ENCODE measurements around the gene PTPRN2.

Gene PTPRN2

DNA sequence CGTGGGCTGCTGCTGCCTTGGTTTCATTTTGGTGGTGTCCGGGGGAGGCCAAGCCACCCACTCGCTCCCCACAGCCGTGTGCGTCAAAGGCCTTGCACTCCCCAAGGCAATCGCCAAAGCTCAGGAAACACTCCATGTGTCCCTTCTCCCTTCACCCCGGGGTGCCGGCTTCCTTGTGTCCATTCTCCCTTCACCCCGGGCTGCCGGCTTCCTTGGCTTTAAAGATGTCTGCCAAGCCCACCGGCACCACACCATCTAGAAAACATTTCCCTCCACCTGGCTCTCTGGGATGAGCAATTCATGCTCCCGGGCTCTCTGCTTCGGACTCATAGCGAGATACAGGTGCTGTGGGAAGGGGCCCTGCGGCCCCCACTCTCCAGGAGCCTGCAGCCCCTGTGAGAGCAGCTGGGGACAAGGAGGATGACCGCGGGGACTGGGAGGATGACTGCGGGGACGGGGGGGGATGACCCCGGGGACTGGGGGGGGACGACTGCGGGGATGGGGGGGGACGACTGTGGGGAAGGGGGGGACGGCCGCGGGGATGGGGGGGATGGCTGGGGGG is 928.7 kb downstream of the PTPRN2 start:
- no peak overlapping the region for H3K4me3 ChIP-seq (ENCODE audit: low read depth, low read length)

DNA sequence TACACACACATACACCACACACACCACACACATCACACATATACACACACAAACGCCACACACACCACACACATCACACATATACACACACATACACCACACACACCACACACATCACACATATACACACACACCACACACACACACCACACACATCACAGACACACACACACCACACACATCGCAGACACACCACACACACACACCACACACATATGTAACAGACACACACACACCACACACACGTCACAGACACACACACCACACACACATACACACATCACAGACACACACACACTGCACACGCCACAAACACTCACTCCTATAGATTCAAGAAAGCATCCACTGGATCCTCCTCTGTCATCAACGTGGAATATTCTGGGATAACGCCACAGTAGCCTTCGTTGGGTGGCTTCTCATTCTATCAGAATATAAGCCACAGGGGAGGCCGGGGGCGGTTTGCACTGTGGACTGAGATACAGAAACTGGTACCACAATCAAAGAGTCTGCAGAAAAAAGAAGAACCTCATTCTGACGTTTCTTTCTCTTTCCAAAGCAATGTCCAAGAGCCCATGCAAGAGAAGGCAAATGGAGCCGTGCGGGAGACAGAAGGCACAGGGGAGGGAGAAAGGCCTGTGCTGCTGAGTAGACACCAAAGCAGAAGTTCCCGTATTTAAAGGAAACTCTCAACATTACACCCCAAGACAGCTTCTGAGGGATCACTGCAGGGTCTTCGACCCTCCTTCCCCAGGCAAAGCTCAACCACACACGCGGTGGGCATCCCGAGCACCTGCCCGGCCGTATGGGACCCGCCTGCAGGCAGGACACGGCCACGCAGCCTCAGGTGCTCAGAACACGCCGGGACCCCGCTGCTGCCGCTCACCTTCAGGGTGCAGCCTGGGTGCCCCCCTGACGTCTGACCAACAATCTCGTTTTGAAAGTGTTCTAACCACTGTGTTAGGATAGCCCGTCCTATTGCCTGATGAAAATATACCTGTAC is 929.6 kb downstream of the PTPRN2 start:
- no peak overlapping the region for H3K4me3 ChIP-seq (ENCODE audit: low read depth, low read length)

DNA sequence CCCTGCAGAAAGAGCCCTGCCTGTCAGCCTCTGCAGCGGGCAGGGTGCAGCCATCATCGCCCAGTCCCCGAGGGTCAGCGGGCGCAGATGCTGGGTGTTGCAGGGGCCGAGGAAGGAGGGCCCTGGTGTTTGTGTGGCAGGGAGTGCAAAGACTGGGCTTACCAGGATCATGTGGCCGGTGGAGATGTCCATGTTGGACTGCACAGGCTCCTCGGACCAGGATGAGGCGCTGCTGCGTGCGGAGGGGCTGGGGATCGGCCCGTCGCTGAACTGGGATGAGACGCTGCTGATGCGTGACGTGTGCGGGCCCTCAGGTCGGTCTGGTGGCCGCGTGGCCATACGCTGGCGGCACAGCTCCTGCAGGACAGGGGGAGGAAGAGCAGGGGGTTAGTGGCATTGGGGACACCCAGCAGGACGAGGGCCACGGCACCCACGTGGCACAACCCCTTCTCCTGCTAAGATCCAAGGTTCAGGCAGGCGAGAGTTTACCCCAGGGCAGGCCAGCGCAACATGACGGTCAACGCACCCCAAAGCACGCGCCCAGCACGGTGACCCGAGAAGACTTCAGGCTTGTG is 931.3 kb downstream of the PTPRN2 start:
- no peak overlapping the region for H3K4me3 ChIP-seq (ENCODE audit: low read depth, low read length)

DNA sequence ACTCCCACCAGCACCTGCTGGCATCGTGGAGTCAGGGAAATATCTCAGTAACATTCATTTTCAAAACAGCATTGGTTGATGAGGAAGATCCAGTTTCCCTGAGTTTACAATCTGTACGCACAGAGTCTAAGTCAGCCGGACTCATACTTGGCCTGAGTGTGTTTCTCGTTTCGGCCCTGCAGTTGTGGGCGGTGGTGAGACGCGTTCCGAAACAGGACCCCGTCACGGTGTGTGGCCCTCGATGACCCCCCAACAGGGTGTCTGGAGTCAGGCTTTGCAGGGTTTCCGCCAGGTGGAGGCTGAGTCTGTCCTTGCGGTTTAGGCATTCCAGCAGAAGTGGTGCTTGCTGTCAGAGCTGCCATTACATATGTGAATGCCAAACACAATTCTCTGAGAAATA is 933.3 kb downstream of the PTPRN2 start:
- H3K4me3 ChIP-seq (ENCODE audit: low read depth, low read length) = no peak overlapping the region

DNA sequence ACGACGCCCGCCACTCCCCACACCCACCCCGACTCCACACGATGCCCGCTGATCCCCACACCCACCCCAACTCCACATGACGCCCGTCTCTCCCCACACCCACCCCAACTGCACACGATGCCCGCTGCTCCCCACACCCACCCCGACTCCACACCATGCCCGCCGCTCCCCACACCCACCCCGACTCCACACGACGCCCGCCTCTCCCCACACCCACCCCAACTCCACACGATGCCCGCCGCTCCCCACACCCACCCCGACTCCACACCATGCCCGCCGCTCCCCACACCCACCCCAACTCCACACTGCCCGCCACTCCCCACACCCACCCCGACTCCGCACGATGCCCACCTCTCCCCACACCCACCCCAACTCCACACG is 933.8 kb downstream of the PTPRN2 start:
- H3K4me3 ChIP-seq (ENCODE audit: low read depth, low read length) = no peak overlapping the region

DNA sequence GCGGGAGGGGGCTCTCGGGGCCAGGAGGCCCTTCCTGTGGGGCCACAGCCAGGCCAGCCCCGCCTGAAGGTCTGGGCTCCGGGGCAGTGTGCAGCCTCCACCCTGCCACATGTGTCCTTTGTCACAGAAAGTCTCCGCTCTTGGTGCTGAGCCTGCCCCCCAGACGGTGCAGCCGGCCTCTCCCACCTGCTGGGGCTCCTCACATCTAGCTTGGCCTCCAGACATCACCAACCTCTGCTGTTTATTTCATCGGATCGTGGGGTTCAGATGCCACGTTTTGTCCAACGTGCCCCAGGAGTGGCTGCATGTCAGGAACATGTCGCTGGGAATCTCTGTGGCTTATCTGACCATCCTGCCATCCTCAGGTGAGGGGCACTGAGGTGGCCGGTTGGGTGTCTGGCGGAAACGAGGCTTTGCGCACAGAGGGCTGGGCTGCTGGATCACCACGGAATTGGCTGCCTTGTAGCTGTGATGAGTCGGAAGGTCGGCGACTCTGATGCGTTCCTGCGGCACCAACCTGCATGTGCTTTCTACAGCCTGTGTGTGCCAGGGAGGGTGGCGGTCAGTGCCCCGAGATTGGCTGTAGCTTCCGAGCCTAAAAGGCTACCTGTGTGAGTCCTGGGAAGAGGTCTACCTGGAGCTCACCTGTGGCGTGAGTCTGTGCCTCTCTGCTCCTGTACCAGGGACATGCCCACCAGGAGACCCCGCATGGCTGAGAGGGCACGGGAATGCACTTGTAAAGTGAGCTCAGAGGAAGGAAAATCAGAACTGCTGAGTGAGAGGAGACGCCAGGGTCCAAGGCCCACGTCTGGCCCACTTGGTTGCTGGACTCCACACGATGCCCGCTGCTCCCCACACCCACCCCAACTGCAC is 934.4 kb downstream of the PTPRN2 start:
- H3K4me3 ChIP-seq (ENCODE audit: low read depth, low read length) = no peak overlapping the region

DNA sequence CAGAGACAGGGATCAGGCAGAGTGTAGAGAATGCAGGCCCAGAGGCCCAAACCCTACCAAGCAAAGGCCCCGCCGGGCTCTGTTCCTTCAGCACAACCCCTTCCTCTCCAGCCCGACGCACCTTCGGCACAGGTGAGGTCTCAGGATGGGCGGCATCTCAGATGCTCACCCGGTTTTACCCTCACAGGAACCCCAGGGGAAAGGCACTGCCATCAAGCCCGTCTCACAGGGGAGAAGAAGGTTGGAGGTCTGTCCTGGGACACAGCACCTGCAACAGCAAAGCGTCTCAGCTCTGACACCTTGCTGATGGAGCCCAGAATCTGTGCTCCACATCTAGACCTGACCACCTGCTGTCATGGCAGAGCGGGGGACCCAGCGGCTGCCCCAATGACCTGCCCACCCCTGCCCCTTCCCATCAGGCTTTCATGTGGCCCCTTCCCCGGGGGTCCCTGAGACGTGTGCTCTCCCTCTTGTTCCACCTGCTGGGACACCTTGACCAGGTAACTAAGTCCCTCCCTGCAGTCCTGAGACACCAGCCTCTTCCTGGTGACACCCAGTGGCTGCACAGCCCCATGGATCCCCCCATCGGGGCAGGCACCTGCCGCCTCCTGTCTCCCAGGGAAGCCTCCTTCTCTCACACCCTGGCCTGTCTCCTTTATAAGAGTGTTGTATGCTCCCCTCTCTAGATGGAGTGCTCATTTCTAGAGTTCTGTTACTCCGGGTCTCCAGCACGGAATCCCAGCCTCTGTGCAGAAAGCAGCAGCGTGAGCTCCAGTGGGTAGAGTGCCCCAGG is 935.3 kb downstream of the PTPRN2 start:
- no peak overlapping the region for H3K4me3 ChIP-seq (ENCODE audit: low read depth, low read length)

DNA sequence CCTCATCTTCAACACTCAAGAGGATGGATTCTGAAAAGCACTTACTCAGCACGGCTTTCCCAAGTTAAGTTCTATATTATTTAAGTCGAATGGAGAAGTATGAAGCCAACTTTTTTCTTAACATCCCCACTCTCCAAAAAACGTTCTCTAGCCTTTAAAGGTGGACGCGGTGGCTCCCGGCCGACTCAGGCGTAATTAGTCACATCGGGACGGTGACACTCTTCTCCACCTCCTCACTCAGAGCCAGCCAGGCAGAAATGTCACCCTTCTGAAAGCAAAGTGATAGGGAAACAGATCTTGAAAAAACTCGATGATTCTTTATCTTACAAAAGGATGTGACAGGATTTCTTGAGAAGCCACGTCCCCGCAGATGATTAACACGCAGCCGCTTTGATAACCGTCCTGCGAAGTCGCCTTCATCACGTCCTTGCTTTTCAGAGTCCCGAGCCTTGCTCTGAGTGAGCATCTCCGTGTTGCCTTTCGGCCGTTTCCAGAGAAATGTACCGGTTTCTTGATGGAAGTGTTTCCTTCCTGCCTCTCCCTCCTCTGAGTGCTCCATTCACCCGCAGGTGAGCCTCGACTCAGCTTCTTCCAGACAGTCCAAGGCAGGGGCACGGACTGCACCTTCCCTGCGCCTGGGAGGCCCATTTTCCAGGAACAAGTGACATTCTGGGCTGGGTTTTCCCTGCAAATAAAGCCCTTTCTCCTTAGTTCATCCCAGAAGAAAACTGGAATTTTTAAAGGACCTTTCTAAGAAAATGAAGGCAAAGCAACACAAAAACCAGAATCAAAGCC is 936.1 kb downstream of the PTPRN2 start:
- no peak overlapping the region for H3K4me3 ChIP-seq (ENCODE audit: low read depth, low read length)

DNA sequence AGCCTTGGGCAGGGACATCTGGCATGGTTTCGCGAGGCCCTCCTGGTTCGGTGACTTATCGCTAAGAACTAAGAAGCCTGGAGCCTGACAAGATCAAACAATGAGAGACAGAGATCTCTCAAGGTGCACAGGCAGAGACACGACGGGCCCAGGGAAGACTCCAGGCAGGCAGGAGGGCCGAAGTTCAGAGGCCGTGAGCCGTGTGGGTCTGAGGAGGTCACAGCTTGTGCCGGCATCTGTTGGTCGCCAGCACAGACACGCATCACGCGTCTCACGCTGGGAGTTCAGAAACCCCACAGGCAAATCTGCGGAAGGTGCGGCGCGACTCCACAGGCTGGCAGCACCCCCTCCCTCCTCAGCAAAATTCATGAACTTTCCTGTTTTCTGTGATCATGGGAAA is 936.8 kb downstream of the PTPRN2 start:
- no peak overlapping the region for H3K4me3 ChIP-seq (ENCODE audit: low read depth, low read length)

DNA sequence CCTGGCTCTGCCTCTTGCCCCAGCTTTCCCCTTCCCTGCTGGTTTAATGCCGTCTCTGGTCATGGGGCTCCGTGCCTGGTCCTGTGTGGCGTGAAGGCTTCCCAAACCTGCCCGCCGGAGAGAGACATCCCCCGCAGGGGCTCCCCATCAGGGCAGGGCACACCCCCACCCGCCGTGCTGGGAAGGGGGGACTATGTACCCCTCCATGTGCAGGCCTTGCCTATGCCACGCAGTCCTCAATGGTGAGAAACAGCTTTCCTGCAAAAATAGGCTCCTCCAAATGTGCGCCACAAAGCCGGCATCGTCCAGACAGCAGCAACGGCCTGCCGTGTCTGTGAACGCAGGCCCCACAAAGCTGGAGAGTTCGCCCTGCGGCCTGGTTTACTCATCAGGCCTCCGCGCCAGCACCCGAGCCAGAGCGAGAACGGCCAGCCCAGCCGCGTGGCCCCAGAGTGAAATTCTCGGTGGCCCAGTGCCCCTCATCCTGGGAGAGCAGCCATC is 937.4 kb downstream of the PTPRN2 start:
- no peak overlapping the region for H3K4me3 ChIP-seq (ENCODE audit: low read depth, low read length)

DNA sequence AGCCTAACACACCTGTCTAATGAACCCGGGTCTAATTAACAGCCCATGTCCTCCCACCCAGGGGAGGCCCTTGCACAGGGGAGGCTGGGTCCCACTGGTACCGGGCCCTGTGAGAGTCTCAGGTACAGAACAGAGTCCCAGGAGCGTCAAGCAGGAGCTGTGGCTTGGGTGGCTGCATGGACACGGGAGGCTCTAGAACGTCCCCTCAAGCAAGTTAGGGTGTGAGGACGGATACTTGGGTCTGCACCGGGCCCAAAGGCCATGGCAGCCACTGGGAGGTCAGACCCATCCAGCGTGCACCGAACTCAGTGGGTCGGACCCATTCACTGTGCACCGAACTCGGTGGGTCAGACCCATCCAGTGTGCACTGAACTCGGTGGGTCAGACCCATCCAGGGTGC is 941.1 kb downstream of the PTPRN2 start:
- no peak overlapping the region for H3K4me3 ChIP-seq (ENCODE audit: low read depth, low read length)

DNA sequence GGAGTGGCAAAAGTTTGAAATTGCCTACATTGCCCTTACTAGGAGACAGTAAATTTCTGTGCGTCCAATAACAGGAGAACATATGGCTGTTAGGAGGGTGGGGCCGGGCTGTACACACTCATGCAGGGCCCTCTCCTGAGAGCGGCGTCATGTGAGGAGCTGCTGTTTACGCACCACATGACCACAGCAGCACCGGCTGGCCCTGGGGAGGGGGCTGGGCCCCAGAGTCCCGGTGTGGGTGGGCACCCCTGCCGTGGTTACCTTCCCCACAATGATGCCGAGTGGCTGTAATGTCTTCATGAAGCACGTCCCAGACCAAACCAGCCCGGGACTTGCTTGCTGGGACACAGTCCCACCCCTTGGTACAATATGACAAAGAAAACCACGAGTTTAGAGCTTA is 942.1 kb downstream of the PTPRN2 start:
- H3K4me3 ChIP-seq (ENCODE audit: low read depth, low read length) = no peak overlapping the region

DNA sequence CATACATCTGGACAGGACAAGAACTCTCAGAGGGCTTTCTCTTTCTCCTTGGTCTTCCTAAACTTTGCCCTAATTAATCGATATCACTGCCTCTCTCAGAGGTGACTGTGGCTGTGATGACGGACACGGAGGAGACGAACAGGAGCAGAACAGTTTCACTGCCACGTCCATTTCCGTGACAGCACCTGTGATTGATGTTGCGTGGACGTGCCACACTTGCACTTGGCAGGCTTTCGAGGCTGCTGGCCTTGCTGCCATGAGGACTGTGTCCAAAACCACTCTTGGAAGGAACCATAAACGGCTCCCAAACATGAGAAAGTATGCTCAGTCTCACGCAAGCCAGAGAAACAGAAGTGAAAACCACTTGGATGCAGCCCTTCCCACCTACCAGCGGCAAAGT is 942.7 kb downstream of the PTPRN2 start:
- no peak overlapping the region for H3K4me3 ChIP-seq (ENCODE audit: low read depth, low read length)

DNA sequence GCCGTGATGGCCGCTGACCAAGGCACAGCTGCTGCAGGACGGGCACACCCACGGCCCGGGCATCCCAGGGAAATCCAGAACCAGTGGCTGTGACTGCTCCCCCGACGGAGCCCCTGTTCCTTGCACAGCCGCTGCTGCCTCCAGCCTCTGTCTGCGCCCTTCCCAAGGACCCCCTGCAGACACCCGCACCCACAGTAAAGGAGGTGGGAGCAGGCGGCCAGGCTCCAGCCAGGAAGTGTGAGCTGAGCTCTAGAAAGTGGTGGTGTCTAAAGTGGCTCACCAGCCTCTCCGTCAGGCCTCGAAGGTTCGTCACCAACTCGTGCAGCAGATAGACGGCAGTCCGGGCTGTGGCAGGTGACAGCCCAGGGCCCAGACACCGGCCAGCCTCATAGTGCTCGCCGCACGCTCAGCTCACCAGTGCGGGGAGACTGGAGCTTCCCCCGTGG is 944.1 kb downstream of the PTPRN2 start:
- H3K4me3 ChIP-seq (ENCODE audit: low read depth, low read length) = no peak overlapping the region

DNA sequence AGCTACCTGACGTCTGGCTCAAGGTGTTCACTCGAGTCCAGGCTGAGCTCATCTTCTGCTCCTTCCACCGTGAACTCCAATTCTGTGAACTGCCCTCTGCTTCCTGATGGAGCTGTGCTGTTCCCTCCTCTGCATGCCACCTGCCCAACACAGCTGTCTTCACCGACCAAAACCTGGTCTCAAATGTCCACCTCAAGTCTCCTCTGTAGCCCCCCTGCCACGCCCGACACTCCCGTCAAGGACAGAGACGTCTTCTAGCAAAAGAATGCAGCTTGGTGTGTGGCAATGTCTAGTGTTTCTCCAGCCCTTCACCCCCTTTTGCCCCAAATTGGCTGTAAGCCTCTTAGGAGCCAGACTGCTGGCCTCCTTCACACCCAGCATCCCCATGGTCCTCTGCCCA is 945.8 kb downstream of the PTPRN2 start:
- no peak overlapping the region for H3K4me3 ChIP-seq (ENCODE audit: low read depth, low read length)

DNA sequence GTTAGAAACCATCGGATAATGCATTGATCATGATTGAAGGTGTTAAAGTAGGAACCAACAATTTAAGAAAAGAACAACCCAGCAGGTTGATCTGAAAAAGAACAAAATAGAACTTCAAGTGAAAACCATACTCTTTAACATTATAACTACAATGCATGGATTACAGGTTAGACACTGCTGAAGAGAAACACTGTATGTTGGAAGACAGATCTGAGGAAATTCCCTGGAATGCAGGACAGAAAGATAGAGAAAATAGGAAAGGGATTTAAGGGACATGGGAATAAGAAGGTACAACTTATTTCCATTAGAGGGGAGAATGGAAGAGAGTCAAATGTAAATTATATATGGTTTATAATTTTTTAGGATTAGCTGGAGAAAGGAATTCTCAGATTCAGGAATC is 947.5 kb downstream of the PTPRN2 start:
- no peak overlapping the region for H3K4me3 ChIP-seq (ENCODE audit: low read depth, low read length)

DNA sequence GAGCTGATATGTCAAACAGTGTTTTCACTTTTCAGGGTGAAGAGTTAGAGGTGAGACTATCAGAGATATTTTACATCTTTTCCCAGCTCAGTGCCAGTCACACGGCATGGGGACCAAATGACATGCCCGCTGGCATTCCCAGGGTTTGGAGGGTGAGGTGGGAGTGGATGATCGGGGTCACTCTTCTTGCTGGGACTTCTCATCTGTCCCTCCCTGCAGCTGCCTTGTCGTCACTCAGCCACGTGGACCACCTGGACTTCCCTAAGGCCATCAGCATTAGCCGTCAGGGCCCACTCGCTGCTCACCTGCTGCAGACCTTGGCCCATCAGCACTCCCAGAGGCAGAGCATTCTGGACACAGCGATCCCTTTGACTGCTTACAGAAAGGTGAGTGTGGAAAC is 949.1 kb downstream of the PTPRN2 start:
- H3K4me3 ChIP-seq (ENCODE audit: low read depth, low read length) = no peak overlapping the region

DNA sequence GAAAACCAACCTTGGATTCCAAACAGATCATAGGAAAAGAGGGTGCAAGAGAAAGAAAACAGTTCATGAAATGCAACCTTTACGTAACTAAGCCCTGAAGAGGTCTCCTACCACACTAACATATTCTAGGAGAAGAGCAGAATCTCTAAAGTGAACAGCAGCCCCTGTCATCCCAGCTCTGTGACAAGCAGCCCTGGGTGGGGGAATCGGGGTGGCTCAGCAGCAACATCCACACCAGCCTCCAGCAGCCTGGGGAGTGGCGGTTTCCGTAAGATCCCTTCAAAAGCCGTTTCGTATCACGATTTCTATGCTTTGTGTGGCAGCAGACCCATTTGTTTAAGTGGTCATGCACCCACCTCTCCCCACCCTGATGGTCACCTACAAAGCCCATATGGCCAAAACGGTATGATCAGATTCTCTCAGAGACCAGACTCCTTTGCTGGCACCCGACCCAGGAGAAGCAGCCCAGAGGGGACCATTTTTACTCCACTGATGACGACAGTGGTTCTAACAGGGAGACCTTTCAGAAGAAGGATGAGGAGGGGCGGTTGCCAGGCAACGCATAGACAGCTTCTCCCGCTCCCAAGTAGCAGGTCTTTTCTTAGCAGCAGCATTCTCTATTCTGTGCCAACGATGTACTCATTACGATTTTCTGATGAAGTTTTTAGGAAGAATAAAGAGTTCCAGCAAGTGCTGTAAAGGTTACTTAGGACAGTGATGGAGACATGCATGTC is 950.2 kb downstream of the PTPRN2 start:
- no peak overlapping the region for H3K4me3 ChIP-seq (ENCODE audit: low read depth, low read length)

DNA sequence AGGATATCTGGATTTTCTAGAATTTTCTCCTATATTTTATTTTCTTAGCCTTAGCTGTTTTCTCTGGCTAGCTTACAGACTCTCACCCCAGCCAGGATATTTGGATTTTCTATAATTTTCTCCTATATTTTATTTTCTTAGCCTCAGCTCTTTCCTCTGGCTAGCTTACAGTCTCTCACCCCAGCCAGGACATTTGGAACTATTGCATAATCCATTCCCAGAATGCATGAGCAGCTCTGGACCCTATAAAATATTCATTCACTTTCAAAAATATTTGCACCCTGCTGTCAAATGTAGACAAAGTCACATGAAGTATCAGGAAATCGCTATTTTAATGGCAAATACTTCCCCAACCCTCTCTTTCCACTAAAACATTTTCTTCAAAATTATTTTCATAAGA is 952.0 kb downstream of the PTPRN2 start:
- no peak overlapping the region for H3K4me3 ChIP-seq (ENCODE audit: low read depth, low read length)

All from iPS-11a (cell line).